ENCODE data around the gene ALOX15.
A peak's percentile ranks its signal among the peaks of the same experiment; 100 is the strongest.

The ALOX15 gene

DNA sequence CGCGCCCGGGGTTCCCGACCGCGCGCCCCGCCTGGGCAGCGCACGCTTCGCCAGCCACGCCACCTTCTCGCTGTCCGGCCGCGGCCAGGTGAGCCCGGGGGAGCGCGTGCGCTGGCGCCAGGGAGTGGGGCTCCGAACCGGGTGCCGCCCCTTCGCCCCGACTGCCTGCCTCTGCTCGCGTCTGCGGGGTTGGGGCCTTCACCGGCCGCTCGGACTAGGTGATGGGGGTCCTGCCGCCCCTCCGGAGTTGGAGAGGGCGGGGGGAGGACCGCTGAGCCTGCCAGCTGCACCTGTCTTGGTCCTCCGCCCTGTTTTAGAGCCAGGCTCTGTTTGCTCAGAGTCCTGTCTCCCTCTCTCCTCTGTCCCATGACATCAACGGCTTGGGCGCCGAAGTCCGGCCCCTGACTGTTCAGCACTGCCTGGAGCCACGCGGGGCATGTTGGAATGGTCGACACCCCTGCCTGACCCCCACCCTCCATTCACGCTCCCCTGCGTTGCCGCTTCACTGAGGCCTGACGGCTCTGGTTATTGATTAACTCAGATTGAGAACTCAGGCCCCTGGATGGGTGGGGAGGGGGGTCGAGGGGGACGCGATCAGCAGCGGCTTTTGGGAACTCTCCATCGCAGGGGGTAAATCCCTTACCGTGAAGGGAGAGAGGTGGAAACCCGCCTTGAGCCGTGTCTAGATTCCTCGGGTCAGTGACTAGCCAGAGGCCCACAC is 56.4 kb downstream of the ALOX15 start:
- no peak for DNase-seq (ENCODE audit: low read depth)
- H3K4me3 ChIP-seq (ENCODE audit: control insufficient read depth, low read depth, low read length): no peak overlapping the region
- TF ChIP-seq CTCF (conservative IDR thresholded peaks at IDR 0.05; ENCODE audit: control insufficient read depth, insufficient read depth, low read depth, low read length): no peak

DNA sequence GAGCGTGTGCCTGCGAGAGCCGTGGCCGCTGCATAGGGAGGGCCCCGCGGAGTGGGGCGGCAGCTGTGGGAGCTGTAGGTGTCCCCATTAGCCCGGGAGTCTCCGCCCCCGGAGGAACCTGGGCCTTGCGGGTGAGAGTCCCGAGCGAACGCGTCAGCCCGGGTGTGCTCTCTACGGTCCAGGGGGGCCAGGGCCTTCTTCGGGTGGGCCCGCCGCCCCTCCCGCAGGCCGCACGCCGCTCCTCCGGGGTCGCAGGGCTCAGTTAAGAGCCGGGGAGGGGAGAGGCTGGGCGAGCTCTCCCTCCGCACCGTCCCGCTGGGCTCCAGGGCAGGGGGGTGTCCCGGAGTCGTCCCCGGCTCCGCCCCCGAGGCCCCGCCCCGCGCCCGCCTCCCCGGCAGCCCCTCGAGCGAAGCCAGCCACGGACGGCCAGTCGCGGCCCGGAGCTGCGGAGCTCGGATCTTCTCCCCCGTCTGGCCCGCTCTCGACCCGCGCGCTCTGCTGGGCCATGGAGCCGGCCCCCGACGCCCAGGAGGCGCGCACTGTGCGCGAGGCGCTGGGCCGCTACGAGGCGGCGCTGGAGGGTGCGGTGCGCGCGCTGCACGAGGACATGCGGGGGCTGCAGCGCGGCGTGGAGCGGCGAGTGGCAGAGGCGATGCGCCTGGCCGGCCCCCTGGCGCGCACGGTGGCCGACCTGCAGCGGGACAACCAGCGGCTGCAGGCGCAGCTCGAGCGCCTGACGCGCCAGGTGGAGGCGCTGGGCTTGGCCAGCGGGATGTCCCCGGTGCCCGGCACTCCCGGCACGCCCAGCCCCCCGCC is 57.2 kb downstream of the ALOX15 start, which contains the start of gene SMTNL2:
Gene SMTNL2 (plus strand): TSS at position 429 of the 816 bp plus-strand sequence. CDS start 77 bp downstream, at position 506.
- DNase-seq (ENCODE audit: low read depth): no peak
- no peak for TF ChIP-seq CTCF (conservative IDR thresholded peaks at IDR 0.05; ENCODE audit: control insufficient read depth, insufficient read depth, low read depth, low read length)
- H3K4me3 ChIP-seq (ENCODE audit: control insufficient read depth, low read depth, low read length): no peak within 1 kb of the TSS

- TF ChIP-seq CTCF (conservative IDR thresholded peaks at IDR 0.05; ENCODE audit: control insufficient read depth, insufficient read depth, low read depth, low read length): peak; percentile 18
- no peak overlapping the region for H3K4me3 ChIP-seq (ENCODE audit: control insufficient read depth, low read depth, low read length)
- DNase-seq (ENCODE audit: low read depth): no peak
These were observed 57.7 kb downstream of the ALOX15 start for GRCh38 chr17:4583782-4584100.

DNA sequence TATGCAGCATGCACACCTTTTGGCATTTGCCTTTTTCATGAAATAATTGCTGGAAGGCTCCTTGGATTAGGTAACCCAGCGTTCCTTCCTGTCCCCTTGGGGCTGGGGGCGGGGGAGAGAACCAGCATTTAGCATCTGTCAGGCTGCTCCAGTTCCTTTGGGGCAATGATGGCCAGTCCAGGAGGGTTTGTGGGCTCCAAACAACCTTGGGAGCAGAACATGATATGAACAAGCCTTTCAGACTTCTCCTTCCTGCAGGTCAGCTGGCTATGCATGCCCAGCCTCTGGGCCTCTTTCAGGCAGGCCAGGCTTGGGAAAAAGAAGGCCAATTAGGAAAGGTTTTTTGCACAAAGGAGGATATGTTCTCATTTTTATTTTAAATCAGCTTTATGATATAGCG is 58.3 kb downstream of the ALOX15 start:
- H3K4me3 ChIP-seq (ENCODE audit: control insufficient read depth, low read depth, low read length): no peak overlapping the region
- DNase-seq (ENCODE audit: low read depth): no peak
- no peak for TF ChIP-seq CTCF (conservative IDR thresholded peaks at IDR 0.05; ENCODE audit: control insufficient read depth, insufficient read depth, low read depth, low read length)

DNA sequence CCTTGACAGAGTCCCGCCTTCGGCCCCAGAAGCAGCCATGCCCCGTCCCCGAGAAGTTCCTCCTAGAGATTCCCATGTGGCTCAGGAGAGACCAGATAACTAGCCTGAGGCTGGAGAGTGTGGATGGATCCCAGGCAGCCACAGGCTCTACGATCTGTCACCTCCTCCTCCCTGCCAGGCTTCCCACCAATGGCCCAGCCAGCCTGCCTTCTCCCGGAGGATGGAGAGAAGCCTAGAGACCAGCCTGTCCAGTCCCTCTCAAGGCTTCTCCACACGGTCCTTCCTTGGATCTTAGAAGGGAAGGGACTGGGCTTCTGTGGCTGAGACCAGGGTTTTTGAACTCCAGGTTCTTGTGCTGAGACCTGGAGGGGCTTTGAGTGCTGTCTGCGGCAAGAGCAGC is 58.8 kb downstream of the ALOX15 start:
- no peak for TF ChIP-seq CTCF (conservative IDR thresholded peaks at IDR 0.05; ENCODE audit: control insufficient read depth, insufficient read depth, low read depth, low read length)
- DNase-seq (ENCODE audit: low read depth): no peak
- no peak overlapping the region for H3K4me3 ChIP-seq (ENCODE audit: control insufficient read depth, low read depth, low read length)

DNA sequence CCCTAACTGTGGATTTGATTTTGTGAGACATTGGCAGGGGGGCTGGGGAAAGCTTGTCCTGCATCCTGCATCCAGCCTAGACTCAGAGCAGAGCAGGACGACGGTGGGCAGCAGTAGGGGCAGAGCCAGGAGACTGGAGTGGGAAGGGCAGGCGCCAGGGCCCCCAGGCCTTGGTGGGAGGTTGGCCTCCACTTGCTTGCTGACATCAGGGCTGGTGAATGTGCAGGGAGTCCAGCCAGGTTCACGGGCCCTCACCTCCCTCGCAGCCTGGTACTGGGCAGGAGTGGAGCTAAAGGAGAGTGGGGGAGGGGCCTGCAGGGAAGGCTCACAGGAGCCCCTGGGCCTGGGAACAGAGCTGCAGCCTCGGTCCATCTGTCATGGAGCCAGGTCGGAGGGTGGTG is 59.4 kb downstream of the ALOX15 start:
- no peak for TF ChIP-seq CTCF (conservative IDR thresholded peaks at IDR 0.05; ENCODE audit: control insufficient read depth, insufficient read depth, low read depth, low read length)
- no peak overlapping the region for H3K4me3 ChIP-seq (ENCODE audit: control insufficient read depth, low read depth, low read length)
- no peak for DNase-seq (ENCODE audit: low read depth)

Measured in fibroblast of mammary gland (primary cell).